Neural progenitor cell (in vitro differentiated cells): ENCODE results near the gene C14orf132.

Experiments used
- EZH2 ChIP-seq: fragments of 200-600 bp; sonication (generic); IDR thresholded peaks from 2 replicates; pipeline ENCODE4 v1.6.1; 2017; ENCODE audit warnings: antibody characterized with exemption, mild to moderate bottlenecking, moderate library complexity
- EZH2phosphoT487 ChIP-seq: fragments of 200-600 bp; sonication (generic); IDR thresholded peaks from 2 replicates; pipeline ENCODE4 v1.6.1; 2017; ENCODE audit warnings: antibody characterized with exemption
- TF ChIP-seq, protein P1 (sequence below): fragments of 200-600 bp; sonication (generic); IDR thresholded peaks from 2 replicates; pipeline ENCODE4 v1.5.1; 2017; ENCODE audit warnings: antibody characterized with exemption, mild to moderate bottlenecking

DNA sequence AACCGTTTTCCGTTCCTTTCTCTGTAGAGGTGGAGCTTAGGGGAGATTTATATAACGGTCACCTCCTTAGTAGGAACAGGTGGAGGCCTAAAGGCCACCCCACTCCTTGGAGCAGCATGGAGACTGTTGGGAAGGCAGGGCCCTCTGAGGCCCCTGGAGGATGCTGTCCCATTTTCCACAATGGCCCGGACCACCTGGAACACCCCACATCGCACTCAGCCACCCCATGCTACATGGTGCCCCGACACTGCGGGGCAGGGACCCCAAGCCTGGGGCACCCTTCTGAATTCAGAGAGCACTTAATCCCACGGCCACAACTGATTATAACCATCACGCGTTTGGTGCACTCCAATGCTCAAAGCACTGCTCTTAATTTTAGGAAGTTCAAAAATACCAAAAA, 41.4 kb downstream of the C14orf132 start:
- TF ChIP-seq EZH2: no peak
- TF ChIP-seq EZH2phosphoT487: no peak
- TF ChIP-seq, protein P1, sequence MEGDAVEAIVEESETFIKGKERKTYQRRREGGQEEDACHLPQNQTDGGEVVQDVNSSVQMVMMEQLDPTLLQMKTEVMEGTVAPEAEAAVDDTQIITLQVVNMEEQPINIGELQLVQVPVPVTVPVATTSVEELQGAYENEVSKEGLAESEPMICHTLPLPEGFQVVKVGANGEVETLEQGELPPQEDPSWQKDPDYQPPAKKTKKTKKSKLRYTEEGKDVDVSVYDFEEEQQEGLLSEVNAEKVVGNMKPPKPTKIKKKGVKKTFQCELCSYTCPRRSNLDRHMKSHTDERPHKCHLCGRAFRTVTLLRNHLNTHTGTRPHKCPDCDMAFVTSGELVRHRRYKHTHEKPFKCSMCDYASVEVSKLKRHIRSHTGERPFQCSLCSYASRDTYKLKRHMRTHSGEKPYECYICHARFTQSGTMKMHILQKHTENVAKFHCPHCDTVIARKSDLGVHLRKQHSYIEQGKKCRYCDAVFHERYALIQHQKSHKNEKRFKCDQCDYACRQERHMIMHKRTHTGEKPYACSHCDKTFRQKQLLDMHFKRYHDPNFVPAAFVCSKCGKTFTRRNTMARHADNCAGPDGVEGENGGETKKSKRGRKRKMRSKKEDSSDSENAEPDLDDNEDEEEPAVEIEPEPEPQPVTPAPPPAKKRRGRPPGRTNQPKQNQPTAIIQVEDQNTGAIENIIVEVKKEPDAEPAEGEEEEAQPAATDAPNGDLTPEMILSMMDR: no peak
